GM21381 (cell line): ENCODE results near the gene UCHL3.
A peak's percentile ranks its signal among the peaks of the same experiment; 100 is the strongest.
"Not testable (repeated sequence)": the region's sequence is repeated elsewhere in the genome, so short reads cannot be mapped to it uniquely, and the experiment has no call there.

Experiments
- ATAC-seq: cut with Tn5 transposase; IDR thresholded peaks from one replicate; pipeline ENCODE4 v1.9.1; 2021; ENCODE audit warnings: mild to moderate bottlenecking, moderate library complexity; ENCODE audit not compliant: unreplicated experiment

UCHL3 gene

DNA sequence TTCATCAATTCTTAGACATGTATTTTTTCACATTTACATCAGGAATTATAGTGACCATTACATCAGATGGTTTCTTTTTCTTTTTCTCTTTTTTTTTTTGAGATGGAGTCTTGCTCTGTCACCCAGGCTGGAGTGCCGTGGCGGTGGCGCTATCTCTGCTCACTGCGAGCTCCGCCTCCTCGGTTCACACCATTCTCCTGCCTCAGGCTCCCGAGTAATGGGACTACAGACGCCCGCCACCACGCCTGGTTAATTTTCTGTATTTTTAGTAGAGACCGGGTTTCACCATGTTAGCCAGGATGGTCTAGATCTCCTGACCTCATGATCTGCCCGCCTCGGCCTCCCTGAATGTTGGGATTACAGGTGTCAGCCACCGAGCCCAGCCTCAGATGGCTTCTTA is 4.2 kb upstream of the UCHL3 start:
- not testable (repeated sequence) for ATAC-seq

DNA sequence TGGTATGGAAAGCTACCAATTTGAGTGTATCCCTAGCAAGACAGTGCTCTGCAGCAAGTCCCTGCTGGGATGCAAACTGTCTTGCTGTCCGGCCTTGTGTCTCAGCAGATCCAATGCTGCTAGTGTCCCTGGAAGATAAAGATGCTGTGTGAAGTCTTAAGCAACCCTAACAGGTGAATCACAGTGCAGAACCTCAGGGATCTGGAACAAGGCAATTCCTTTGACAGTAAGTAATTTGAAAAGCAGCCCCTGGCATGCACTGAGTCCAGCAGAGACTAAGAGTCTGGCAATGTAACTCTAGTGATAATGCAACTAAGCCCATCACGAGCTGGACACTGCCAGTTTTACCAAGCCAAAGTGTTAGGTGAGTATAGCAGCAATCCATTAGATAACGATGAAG is 1.7 kb upstream of the UCHL3 start:
- no peak for ATAC-seq

GRCh38 chr13:75550159-75550567 is 572 bp downstream of the UCHL3 start:
- peak; percentile 2 for ATAC-seq

- ATAC-seq: no peak
Observed at GRCh38 chr13:75554464-75554863, 4.9 kb downstream of the UCHL3 start.

DNA sequence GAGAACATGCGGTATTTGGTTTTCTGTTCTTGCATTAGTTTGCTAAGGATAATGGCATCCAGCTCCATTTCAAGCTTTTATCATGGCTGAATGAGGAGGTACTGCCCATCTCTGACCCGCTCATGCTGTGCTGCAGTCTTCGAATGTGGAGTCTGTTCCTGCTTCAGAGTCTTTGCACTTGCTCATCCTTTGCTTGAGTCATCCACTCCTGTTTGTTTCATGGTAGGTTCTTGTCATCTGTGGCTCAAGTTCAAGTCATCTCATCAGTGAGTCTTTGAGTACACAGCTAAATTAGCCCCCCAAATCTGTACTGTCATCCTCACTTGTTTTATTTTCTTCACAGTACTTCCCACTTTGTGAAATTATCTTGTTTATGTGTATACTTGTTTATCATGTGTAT is 5.4 kb downstream of the UCHL3 start:
- ATAC-seq: no peak

DNA sequence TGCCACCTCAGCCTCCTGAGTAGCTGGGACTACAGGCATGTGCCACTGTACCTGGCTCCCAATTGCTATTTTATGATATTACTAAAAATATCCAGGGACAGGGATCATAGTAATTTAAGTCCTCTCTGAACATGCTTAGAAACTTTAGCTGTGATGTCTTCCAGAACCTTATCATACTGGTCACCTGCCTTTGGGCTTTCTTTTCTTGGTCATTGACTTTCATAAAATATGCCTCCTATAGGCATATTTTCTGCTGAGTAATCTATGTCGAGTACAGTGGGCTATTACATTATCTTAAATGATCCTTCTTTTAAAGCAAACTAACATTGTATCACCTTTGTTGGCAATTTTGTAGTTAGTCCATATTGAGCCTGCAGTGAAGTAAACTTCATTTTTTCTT is 6.2 kb downstream of the UCHL3 start:
- no peak for ATAC-seq

DNA sequence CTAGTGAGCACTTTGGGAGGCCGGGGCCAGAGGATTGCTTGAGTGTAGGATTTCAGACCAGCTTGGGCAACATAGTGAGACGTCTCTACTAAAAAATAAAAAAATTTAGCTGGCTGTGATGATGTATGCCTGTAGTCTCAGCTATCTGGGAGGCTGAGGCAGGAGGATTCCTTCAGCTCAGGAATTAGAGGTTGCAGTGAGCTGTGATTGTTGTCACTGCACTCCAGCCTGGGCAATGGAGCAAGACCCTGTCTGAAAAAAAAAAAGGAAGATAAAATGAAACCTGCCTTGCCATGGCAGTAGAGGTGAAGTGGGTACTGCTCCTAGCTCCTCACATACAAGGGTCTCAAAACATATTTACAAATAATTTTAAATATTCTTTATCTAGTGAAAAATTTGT is 7.4 kb downstream of the UCHL3 start:
- no peak for ATAC-seq

DNA sequence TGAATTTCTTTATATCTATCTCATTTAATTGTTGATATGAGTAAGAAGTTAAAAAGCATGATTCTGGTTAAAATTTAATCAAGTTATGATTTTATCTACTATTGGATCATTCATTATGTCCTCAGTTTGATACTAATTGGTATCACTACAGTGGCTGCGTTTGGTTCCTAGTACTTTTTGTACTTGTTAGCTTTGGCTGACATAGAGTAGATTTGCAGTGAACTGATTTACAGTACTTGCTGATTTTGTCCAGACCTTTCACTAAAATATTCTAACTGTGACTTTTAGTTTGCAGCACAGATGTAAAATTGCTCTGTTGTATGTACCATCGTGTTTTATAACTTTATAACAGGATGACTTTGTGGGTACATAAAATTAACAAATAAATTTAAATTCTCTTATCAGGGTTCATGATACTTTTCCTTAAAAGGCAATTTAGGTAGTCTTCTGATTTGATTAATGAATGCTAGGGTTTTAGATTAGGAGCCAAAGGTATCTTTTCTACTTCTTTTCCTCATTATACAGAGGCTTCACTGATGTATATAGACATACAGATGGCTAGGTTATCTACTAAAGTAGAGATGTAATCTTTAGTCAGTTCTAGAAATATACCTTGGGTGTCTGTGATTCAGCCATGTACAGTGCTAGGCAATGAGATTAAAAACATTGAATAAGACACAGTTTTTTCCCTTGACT is 8.7 kb downstream of the UCHL3 start:
- ATAC-seq: no peak

DNA sequence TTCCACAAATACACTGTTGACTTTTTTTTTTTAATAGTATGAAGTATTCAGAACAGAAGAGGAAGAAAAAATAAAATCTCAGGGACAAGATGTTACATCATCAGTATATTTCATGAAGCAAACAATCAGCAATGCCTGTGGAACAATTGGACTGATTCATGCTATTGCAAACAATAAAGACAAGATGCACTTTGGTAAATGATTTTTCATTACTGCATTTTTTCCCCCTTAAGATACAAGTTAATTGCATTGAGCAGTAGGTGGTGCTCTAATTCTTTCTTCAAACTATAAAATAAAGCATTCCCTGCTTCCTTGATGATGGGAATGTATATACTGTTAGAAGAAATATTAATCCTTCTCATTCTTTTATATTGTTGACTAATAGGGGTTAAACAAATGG is 17.1 kb downstream of the UCHL3 start:
- ATAC-seq: no peak

DNA sequence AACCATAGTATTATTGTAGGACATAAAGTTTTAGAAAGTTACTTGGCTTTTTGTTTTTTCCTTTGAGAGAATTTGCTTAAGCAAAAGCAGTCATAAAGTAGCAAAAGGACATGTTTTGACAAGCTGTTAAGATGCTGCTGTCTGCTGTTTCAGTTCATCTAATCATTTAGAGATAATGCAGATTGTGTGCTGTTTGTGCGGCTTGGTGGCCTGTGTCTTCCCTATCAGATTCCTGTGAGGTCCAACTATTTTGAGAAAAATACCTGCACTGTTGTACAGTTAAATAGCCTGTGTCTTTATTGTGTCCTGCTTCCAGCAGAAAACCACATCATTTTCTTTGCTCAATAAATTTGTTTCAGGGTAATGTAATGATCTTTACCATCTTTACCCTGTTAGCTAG is 20.0 kb downstream of the UCHL3 start:
- no peak for ATAC-seq

GRCh38 chr13:75579529-75579928 is 29.9 kb downstream of the UCHL3 start:
- peak; percentile 76 for ATAC-seq

- no peak for ATAC-seq
Observed at GRCh38 chr13:75581874-75582640, 32.5 kb downstream of the UCHL3 start.

- no peak for ATAC-seq
Observed at GRCh38 chr13:75583091-75583490, 33.5 kb downstream of the UCHL3 start.

GRCh38 chr13:75585153-75585552 is 35.6 kb downstream of the UCHL3 start:
- no peak for ATAC-seq

- no peak for ATAC-seq
Observed at GRCh38 chr13:75587679-75588078, 38.1 kb downstream of the UCHL3 start.

- no peak for ATAC-seq
Observed at GRCh38 chr13:75596657-75597182, 47.1 kb downstream of the UCHL3 start.

DNA sequence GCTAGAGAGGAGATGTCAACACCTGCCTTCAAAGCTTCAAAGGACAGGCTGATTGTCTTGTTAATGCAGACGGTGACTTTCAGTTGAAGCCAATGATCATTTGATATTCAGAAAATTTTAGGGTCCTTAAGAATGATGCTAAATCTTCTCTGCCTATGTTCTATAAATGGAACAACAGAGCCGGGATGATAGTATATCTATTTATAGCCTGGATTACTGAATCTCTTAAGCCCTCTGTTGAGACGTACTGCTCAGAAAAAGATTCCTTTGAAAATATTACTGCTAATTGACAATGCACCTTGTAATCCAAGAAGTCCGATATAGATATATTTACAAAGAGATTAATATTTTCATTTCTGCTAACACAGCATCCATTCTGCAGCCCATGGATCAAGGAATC is 50.8 kb downstream of the UCHL3 start:
- no peak for ATAC-seq

DNA sequence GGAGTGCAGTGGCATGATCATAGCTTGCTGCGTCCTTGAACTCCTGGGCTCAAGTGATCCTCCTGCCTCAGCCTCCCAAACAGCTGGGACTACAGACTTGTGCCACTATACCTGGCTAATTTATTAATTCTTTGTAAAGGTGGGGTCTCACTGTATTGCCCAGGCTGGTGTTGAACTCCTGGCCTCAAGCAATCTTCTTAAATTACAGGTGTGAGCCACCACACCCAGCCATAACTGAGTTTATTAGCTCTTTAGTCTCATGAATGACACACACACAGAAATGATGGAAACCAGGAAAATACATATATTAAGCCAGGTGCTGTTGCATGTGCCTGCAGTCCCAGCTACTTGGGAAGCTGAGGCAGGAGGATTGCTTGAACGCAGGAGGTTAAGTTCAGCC is 53.4 kb downstream of the UCHL3 start:
- ATAC-seq: no peak

DNA sequence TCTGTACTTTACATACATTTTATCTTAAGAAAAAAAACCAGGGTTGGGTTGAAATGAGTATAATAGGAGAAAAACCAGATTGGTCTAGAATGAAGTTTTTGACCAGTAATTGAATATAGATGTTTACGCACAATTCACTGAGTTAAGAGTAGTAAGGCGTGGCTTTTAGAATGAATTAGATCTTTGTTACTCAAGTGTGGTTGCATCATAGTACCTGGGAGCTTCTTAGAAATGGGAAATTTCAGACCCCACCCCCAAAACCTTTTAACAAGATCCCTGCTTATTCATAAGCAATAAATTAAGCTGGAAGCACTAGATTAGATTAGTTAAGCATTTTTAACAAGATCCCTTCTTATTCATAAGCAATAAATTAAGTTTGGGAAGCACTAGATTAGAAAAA is 57.9 kb downstream of the UCHL3 start:
- ATAC-seq: no peak

DNA sequence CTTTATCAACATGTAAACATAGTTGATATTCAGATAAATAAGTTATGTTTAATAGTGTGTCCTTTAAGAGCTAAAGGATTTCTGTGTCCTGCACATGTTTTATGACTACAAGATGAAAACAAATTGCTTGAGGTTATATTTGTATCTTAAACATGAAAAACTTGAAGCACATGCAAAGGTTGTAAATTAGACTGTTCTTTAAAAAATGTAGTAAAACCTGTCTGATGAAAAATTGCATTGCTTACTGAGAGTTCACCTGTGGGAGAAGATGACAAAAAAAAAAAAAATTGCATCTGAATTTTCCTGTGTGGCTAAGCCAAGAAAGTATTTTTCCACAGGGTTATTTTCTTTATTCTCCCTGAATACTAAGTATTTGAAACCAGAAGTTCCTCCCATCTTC is 60.9 kb downstream of the UCHL3 start:
- ATAC-seq: no peak

DNA sequence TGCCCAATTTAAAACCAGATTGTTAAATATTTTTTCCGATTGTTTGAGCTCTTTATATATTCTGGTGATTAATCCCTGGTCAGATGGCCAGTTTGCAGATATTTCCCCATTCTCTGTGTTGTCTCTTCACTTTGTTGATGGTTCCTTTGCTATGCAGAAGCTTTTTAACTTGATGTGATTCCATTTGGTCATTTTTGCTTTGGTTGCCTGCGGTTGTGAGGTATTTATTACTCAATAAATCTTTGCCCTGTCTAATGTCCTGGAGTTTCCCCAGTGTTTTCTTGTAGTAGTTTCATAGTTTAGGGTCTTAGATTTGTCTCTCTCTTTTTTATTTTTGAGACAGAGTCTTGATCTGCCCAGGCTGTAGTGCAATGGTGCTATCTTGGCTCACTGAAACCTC is 62.8 kb downstream of the UCHL3 start:
- no peak for ATAC-seq

DNA sequence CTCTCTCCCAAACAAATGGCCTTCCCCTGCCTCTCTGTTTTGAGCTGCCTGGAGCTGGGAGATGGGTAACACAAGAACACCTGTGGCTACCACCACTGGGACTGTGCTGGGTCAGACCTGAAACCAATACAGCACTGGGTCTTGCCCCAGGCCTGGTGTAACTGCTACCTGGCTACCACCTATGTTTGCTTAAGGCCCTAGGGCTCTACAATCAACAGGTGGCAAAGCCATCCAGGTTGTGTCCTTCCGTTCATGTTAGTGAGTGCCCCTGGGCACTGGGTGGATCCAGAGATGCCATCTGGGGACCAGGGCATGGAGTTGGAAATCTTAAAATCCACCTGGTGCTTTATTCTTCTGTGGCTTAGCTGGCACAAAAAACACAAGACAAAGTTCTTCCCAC is 67.6 kb downstream of the UCHL3 start:
- ATAC-seq: no peak
